NOMO-1 treated with dmso at 0.1 percent for 144 hours (cell line): Measurements from ENCODE around the gene LATS2.

Experiments used
- DNase-seq: peaks from one replicate; lab custom pipeline; 2025; ENCODE audit not compliant: unreplicated experiment; lab: John Stamatoyannopoulos, UW

LATS2 gene

DNA sequence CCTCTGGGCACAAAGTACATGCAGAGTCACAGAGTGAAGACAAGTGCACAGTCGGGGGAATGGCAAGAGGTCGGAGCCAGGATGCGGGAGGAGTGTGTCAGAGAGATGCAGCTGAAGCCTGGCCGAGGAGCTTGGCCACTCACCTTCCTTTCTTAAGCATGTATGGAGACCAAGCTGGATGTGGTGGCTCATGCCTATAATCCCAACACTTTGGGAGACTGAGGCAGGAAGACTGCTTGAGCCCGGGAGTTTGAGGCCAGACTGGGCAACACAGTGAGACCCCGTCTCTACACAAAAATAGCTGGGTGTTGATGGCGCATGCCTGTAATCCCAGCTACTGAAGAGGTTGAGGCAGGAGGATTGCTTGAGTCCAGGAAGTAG lies 67.0 kb downstream of the LATS2 start:
- no peak for DNase-seq

DNA sequence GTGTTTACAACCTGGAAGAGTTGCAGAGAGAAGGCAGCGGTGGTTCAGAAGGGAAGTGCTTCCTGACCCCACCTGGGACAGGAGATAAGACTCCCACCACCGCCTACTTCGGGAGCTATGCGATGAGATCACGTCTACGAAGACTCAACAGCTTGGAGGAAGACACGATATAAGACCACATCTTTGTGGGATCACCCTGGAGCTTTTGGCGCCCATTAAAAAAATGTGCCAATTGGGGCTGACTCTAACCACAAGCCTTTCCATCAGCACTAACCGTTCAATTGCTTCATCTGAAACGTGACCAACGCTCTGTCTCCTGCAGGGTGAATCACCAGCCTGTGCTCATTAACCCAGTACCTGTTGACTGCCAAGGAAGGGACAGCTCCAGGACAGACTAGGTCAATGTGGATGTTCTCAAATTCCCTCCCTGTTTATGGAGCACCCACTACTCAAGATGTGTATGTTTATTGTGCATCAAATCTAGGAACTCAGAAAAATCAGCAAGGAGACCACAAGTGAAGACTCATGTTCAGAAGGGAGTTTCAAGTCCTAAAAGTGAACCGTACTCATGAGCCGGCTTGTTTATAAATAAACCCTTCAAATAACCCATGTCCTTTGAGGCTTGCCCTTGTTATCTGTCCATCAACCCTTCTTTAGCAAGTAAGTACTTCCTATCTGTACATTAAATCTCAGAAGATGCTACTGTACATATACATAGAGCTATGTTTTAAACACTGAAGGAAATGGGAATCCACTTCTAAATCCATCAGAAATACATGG lies 67.5 kb downstream of the LATS2 start:
- peak; percentile 96 for DNase-seq

DNA sequence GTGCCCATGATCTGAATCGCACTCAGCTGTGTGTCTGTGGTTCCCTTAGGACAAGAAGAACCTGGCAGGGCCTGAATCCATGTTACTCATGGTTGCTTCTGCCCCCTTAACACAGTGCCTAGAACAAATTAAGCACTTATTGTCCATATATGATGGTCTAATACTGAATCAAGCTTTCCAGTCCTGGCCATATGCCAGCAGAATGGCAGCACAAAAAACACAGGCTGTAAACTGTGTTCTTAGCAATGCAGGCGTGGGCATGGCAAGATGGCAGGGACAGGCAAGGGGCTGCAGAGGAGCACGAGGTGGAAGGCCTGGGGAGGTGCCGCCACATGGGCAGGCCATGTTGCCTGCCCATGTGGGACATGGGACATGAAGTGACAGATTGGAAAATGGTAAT lies 68.2 kb downstream of the LATS2 start:
- no peak for DNase-seq

DNA sequence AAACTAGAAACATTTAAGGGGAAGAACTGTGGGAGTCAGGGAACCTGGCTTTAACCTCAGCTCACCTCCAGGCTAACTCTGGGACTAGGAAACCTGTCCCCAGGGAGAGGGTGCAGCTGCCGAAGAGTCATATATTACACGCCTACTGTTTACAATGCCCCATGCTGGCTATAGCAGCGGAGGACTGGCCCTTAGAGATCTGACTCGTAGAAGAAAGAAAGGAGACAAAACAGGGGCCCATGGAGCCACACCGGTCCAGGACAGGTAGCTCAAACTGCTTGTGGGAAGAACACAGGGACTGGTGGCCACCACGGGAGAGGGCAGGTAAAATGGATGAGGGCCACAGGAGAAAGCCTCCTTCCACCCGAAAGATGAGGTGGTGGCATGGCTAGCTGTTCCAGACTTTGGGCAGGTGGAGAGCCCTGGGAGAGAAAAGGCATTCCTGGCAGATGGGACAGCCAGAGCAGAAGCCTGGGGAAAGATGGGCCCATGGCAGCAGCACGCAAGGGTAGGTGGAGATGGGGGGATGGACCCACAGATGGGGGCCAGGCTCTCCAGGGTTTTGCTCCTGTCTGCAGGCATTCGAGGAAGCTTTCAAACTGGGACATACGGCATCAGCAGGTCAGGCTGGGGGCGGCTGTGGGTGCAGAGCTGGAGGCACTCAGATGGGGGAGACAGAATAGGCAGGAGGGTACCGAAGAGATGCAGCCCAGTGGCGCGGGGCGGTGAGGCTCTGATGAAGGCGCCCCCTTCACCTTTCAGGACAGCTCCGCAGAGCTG lies 69.5 kb downstream of the LATS2 start:
- no peak for DNase-seq

DNA sequence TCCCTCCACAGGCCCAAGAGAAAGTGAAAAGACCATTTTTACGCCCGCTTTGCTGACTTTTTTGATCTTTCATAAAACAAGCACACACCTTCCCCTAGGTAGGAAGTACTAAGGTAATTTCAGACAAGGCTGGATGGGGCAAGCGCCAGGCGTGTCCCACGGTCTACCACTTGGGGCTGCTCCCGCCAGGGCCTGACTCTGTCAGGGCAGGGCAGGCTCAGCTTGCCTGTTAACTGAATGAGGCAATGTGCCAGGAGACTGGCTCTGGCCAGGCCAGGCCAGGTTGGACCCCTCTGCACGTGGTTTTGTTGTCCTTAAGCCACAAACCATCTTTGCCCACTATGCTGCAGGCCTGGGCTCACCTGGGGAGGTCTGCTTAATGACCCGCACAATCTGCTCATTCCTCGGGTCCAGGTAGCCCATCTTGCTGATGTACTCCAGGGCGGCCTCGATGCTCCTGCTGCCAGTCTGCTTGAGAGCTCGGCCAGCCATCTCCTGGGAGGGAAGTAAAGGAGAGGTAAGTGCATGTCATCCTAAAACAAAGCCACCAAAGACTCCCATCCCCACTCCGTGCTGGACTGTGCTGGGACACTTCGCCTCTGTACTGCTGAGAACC lies 70.4 kb downstream of the LATS2 start:
- DNase-seq: no peak

DNA sequence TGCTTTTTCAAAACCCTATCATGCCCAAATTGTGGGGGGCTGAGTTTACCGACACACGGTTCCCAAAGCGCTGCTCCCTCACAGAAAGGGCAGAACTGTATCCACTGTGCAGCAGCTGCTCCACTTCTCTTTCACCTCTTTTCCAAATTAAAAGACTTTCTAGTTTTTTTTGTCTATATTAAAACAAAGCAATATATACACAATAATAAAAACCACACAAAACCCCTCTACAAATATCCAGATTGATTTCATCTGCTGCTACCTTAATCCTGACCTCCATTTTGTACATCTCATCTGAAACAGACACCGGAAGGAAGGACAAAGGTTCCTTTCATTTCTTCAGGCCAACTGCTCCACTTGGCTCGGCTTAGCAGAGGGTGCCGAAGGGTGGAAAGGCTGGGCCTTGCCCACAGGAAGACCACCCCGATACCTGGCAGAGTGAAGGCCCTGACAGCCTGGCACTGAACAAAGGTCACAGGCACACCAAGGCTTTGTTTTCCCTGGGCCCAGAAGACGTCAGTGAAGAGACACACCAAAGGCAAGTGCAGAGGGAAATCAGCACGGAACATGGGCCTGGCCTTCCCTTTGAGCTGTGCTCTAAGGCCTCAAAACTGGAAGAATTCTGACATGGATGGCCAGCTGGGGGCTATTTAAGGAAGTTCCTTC lies 71.6 kb downstream of the LATS2 start:
- no peak for DNase-seq

DNA sequence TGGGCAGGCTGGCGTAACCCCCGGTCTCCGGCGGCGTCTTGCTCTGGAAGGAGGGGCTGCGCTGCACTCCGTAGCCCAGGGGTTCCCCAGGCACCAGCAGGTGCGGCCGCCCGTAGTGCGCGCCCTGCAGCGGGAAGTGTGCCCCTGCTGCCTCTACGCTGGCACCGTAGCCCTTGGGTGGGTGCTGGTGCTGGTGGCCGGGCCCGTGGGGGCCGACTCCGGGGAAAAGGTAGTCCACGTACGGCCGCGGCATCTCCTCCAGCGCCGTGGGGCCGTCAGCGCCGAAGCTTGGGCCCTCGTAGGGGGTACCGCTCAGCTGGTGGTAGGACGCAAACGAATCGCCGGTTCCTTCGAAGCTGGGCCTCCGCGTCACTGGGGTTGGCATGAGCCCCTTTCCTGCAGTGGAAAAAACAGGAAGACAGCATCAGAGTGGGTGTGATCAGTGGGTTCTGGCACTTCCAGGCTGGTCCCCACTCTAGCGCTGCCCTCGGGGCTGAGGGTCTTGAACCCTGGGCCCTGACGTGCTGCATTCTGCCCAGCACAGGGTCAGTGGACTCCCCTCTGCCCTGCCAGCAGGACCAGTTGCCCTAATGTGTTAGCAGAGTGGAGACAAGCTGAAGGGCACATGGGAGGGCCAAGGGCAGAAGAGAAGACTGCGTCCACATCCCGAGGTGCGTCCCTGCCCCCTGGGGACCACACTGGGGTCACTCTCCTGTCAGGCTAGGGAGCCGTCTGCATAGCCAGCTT lies 72.3 kb downstream of the LATS2 start:
- DNase-seq: no peak

DNA sequence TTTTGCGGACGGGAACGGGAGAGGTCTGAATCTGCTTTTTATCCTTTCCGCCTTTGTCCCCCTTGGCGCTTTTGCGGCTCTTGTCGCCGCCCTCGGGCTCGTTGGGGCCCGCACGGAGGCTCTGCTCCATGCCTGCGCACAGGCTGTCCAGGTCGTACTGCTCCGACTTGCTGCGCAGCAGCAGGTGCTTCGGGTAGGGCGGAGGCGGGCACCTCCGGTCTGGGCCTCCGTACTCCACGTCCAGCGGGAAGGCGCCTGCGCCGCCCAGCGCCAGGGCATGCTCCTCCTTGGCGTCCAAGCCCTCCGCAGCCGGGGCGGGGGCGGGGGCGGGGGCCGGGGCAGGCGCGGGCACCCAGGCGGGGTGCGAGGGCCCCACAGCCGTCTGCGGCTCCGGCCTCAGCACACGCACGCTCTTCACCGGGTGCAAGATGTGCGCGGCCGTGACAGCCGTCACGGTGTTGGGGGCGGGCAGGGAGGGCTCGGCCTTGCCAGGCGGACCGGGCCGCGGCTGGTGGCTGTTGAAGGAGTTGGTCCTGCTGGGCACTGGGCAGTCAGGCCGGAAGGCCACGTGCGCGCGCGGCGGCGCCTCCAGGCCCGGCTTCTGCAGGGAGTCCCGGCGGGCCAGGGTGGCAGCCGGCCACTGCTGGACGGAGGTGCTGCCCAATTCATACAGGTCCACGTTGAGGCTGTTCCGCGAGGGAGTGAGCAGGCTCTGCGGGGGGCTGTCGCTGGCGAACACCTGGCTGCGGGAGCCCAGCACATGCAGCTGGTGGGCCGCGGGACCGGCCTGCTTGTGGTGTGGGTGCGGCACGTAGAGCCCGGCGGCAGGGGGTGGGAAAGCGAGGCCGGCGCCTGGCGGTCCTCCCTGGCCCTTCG lies 73.1 kb downstream of the LATS2 start:
- no peak for DNase-seq

DNA sequence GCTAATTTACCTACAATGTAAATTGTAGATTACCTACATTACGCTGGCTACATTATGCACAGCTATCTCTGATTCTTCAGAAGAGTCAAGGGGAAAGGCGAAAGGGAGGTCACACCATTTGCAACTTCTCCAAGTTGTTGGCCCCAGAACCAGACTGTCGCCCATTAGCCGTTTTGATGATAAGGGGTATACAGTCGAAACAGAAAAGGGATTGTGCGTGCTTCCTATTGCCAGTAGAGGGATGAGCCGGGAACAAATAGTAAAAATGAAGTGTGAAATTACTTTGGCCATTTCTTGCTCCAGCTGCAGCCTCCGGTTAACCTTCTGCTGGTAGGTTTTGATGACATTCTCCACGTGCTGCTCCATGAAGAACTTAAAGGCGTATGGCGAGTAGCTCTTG lies 73.8 kb downstream of the LATS2 start:
- no peak for DNase-seq

DNA sequence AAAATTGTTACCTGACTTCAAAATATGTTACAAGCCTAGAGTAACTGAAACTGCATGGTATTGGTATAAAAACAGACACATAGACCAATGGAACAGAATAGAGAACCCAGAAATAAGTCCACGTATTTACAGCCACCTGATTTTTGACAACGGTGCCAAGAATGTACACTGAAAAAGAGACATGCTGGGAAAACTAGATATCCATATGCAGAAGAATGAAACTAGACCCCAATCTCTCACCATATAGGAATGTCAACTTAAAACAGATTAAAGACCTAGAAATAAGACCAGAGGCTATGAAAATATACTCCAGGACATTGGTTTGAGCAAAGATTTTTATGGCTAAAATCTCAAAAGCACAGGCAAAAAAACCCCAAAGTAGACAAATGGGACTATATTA lies 76.5 kb downstream of the LATS2 start:
- no peak for DNase-seq

DNA sequence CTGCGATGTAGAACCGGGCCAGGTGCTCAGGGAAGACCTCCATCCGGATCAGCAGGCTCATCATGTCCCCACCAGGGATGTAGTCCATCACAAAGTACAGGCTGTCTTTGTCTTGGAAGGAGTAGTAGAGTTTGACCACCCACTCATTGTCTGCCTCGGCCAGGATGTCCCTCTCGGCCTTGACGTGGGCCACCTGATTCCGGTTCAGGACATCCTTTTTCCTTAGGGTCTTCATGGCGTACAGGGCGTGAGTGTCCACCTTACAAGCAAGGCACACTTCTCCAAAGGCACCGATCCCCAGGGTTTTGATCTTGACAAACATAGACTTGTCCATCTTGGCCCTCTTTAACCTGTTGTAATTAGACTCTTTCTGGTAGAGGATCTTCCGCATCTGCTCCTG lies 78.0 kb downstream of the LATS2 start:
- DNase-seq: no peak

DNA sequence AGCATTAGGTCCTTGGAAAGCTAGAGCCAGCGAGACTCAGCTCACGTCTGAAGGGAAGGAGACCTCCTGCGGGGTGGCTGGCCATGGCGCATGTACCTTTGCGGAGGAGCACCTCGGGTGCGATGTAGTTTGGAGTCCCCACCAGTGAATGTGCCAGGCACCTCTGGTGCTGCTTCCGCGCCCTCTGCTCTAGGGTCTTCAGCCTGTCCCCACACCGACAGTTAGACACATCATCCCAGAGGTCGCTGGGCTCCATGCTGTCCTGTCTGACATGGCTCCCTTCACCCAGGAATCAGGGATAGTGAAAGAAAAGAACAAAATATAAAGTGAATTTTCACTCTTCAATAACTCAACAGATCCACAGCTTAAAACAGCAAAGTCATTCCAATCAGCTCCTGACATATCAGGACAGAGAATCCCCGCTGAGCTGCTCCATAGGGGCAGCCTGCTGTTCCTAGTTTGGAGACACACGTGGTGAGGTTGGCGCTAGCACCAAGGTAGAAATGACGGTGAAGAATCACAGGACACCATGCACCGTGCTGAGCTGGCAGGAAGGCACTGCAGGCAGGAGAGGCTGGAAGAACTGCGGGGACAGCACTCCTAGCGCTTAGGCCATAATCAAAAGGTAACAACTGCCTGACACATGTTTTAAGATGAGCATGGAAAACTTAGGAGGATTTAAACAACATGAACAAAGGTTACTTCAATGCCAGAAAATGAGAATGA lies 79.9 kb downstream of the LATS2 start:
- DNase-seq: no peak

DNA sequence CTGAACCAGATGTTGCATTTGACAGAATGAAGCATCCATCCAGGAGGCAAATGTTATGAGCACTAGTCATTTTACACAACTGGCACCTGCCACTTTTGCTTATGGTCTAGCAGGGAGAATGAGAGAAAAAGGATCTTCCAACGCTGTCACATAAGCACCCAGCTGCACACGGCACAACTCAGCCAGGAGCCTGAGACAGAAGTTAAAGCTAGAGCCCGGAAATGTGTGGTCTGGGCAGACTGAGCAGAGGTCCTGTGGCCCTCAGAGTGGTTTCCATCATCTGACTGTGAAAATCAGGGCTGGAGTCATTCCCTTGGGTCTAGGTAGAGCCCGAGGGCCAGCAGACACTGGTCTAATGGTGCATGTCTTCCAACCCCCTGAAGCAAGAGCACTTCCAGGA lies 80.5 kb downstream of the LATS2 start:
- no peak for DNase-seq

DNA sequence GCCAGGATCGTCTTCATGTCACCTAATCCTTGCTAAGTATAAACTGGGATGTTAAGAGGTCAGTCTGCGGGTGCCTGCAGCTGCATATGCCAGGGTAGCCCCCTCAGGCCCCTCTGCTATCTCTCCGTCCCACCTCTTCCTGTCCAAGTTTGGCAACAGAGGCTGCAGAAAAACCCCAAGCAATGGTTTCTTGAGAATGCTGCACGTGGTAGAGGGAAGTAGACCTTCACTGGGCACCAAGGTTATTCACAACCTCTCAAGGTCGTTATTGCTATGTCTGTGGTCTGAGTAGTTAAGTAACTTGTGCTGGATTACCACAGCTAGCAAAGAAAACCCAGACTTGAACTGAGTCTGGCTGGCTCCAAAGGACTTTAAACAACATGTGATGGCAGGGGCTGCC lies 81.0 kb downstream of the LATS2 start:
- no peak for DNase-seq

DNA sequence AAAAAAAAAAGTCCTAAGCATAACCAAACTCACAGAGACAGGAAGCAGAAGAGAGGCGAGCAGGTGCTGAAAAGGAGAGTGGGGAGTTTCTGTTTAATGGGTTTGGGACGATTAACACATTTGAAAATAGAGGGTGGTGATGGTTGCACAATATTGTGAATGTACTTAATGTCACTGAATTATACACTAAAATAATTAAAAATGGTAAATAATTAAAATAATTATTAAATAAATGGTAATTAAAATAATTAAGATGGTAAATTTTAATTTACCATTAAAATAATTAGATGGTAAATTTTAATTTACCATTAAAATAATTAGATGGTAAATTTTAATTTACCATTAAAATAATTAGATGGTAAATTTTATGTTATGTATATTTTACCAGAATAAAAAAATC lies 84.0 kb downstream of the LATS2 start:
- DNase-seq: no peak

DNA sequence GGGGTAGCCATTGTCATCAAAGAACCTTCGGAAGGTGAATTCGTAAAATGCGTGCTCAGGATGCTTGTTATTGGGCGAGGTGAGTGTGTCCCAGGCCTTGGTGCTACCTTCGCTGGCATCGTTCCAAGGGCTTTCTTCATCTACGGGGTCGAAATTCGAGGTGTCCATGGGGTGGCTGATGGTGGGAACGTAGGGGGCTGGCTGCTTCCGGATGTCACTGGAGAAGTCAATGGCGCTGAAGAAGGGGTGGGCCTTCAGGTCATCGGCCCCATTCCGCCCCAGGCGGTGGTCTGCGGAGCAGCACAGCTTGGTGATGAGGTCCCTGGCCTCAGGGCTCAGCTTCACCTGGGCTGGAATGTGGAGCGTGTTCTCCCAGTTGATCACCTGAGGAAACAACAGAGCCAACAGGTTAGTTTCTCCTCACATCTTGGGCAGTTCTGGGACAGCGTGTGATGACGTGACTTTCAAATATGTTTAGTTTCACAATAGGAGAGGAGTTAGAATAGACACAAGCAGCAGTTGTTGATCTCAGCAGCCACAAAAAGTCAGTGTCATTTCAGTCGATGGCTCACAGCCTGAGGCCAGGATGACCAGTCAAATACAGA lies 86.3 kb downstream of the LATS2 start:
- no peak for DNase-seq

DNA sequence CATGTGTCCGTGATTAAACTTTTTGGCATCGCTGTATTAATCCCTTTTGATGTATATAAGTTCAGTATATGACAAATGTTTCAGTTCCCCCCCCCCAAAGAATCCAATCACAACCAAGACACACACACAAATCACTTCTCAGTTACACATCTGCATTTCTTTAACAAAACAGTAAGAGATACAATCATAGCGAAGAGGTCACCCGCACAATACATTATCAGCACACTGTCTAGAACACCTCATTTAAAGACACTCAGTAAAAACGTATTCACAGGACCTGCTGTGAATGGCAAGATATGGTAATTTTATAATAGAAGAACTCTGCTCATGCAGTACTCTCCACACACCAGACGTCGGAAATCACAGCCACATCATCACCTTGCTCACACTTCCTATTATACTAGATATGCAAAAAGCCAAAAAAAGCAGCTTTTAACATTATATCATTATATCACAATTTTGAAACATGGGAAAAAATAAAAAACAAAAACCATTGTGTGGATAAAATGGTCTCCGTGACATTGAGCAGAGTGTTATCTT lies 87.4 kb downstream of the LATS2 start:
- DNase-seq: no peak

DNA sequence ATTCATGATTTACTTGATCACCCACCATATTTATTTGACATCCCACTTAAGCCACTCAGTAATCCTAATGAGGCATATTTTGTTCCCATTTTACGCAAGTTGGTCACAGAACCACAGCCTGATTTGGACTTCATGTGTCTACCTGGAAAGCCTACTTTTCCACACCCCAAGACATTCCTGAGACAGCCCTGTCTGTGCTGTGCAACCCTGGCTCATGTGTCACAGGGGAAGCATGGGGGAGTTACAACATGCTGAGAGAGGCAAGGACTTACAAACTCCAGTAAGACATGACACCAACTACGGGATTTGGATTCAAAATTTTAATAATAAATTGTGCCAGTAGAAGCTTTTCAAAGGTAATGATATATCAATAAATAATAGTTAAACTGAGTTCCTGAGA lies 88.7 kb downstream of the LATS2 start:
- no peak for DNase-seq

DNA sequence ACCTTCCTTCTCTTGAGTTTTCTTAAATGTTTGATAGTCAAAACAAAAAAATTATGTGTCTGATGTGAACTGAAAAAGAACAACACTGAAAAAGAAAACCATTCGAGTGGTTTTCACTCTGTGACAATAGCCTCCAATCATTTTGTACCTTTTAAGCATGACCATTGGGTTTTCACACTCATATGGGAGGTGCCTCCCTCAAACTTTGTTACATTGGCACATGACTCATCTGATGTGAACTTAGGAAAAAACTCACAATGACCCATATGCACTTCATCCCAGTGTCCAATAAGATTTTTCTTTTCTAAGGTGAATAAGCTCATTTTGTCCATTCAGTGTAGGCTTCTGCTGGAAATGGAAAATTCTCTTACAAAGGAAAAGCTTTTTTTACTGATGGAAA lies 92.2 kb downstream of the LATS2 start:
- no peak for DNase-seq
